HG02981 (cell line): ENCODE data around the gene MS4A18.
"Not testable (repeated sequence)": the region's sequence is repeated elsewhere in the genome, so short reads cannot be mapped to it uniquely, and the experiment has no call there.

Source experiments
- ATAC-seq: cut with Tn5 transposase; IDR thresholded peaks from one replicate; pipeline ENCODE4 v1.9.1; 2021; ENCODE audit warnings: mild to moderate bottlenecking, moderate library complexity; ENCODE audit not compliant: unreplicated experiment

MS4A18 gene

DNA sequence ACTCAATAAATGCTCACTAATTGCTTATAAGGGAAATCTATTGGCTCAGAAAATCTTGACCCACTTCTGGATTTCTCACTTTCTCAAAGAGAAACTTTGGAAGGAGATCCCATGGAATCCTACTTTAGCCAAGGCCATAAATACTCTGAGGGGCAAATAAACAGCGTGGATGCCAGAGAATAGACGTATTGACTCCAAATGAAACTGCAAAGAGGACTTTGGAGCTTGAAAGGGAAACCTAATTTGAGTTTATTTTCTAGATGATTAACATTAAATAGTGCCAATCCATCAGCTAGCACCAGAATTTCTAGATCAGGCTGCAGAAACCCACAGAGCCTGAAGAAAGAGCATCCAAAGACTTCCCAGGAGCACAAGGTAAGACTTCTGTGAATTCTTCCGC lies at the start of gene MS4A18:
Gene MS4A18, plus strand, starts transcription at position 301 of the 400 bp plus-strand sequence.
- ATAC-seq = no peak

DNA sequence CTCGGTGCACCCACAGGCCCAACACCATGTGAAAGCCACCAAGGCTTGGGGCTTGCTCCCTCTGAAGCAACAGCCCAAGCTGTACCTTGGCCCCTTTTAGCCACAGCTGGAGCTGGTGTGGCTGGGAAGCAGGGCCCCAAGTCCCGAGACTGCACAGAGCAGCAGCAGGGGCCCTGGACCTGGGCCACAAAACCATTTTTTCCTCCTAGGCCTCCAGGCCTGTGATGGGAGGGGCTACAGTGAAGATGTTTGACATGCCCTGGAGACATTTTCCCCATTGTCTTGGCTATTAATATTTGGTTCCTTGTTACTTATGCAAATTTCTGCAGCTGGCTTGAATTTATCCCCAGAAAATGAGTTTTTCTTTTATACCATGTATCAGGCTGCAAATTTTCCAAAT lies 46.3 kb upstream of the MS4A18 start:
- not testable (repeated sequence) for ATAC-seq

GRCh38 chr11:60679879-60680278 lies 44.6 kb upstream of the MS4A18 start:
- no peak for ATAC-seq

- no peak for ATAC-seq
These were observed 43.9 kb upstream of the MS4A18 start for GRCh38 chr11:60680455-60681119.

- not testable (repeated sequence) for ATAC-seq
These were observed 40.0 kb upstream of the MS4A18 start for GRCh38 chr11:60684541-60684848.

DNA sequence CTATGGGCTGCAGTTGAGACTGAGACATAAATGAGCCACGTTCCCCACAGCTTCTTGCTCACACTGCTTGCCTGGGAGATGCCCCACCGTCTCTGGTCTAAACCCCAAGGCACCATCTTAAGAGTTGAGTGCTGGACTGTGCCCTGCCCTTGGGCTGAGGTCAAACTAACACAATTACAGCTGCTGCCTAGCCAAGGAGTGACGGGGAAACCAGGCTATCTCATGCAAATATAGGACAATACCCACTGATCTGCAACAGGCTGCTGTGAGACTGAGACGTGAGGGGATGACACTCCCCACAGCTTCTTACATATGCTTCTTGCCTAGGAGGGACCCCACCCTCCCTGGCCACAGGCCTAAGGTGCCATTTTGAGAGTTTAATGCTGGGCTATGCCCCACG lies 32.9 kb upstream of the MS4A18 start:
- no peak for ATAC-seq

GRCh38 chr11:60699284-60699691 lies 25.2 kb upstream of the MS4A18 start, which contains the start of gene MS4A8:
Gene MS4A8, plus strand, starts transcription at chr11:60699612. Its CDS starts 1,249 bp downstream, at chr11:60700861.
- ATAC-seq = no peak

DNA sequence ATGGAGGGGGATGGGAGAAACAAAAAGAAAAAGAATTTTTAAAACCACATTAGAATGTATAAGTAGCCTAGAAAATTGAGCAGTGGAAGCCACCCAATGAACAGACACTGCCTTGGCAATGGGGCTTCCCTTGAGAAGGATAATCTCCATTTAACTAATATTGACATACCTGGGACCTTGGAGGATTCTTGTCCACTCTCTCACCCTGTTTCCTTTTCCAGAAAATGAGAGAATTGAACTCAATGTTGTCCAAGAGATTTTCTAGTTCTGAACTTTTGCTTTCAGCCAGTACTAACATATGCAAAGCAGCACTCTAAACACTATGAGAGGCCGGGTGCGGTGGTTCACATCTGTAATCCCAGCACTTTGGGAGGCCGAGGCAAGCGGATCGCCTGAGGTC lies 24.6 kb upstream of the MS4A18 start:
- ATAC-seq = no peak

DNA sequence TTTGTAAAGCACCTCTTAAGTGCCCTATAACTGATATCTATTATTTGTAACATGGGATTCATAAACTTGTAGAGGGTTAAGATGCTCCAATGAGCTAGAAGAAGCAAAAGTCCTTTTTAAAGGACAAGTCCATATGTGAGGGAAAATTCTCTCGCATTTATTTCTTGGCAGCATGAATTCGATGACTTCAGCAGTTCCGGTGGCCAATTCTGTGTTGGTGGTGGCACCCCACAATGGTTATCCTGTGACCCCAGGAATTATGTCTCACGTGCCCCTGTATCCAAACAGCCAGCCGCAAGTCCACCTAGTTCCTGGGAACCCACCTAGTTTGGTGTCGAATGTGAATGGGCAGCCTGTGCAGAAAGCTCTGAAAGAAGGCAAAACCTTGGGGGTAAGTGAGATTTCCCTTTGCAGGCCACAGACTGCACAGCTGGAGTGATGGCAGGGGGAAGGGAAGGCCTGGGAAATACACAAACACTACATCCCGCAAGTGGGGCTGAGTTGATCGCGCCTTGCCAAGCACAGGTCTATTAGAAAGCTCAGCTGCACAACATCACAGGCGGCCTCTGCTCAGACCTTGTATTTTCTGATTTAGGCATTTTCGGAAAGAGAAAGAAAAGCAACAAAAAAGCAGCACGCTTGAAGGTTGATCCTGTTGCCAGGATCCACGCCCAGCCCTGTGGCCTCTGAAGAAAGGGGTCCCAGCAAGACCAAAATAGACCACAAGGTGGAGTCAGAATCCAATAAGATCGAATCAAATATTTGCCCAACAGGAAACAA lies 23.6 kb upstream of the MS4A18 start:
- no peak for ATAC-seq

GRCh38 chr11:60701469-60701818 lies 23.1 kb upstream of the MS4A18 start:
- no peak for ATAC-seq

DNA sequence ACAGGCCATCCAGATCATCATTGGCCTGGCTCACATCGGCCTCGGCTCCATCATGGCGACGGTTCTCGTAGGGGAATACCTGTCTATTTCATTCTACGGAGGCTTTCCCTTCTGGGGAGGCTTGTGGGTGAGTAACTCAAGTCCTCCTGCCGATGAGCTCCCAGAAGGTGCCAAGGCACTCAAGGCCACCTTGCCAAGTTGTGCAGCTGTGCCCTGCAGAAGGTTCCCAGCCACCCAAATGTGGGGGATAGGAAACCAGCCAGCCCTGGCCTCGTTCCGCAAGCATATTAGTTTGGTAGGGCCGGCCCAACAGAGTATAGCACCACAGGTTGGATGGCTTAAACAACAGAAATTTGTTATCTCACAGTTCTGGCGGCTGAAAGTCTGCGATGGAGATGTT lies 21.1 kb upstream of the MS4A18 start:
- ATAC-seq = no peak

- no peak for ATAC-seq
These were observed 18.6 kb upstream of the MS4A18 start for GRCh38 chr11:60705895-60706294.

DNA sequence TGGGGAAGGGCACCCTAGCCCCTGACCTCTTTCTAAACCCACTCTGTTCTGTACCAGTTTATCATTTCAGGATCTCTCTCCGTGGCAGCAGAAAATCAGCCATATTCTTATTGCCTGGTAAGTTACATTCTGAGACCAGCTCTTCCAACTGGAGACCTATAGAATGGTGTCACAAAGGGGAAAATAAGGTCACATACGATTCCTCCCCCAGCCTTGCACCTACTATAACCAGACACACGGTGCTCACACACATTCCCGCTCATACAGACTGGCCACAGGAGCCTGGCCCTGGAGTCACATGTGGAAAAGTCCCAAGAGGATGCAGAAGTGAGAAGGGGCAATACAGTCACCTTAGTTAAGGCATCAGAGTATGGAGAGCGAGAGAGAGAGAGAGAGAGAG lies 17.6 kb upstream of the MS4A18 start:
- ATAC-seq = no peak

GRCh38 chr11:60710482-60710881 lies 14.0 kb upstream of the MS4A18 start:
- no peak for ATAC-seq

DNA sequence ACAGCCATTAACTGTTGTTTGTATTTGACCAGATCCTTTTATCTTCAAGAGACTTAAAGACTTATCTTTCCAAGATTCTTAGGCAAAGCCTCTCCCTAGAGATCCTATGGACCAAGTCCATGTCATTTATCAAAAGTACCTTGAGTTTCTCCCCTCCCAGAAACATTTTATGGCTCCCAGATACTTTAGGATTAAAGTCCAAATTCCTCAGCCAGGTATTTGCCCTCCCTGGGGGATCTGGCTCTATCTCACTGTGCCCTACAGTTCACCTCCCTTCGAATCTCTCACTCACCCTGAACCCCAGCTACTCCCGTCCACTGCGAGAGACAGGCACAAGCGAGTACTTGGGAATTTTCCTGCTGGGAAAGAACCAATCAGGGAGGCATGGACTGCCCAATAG lies 13.2 kb upstream of the MS4A18 start:
- ATAC-seq = no peak

DNA sequence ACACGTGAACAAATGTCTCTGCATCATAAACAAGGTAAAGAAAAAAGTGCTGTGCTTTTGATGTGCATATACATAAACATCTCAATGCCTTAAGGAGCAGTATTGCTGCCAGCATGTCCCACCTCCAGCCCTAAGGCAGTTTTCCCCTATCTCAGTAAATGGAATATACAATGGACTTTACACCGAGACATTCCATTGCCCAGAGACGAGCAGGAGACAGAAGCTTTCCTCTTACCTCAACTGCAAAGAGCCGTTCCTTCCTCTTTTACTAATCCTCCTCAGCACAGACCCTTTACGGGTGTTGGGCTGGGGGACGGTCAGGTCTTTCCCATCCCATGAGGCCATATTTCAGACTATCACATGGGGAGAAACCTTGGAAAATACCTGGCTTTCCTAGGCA lies 11.1 kb upstream of the MS4A18 start:
- not testable (repeated sequence) for ATAC-seq

GRCh38 chr11:60717956-60718355 lies 6.6 kb upstream of the MS4A18 start:
- no peak for ATAC-seq

- no peak for ATAC-seq
These were observed 5.8 kb upstream of the MS4A18 start for GRCh38 chr11:60718524-60719316.

GRCh38 chr11:60719391-60719790 lies 5.1 kb upstream of the MS4A18 start:
- no peak for ATAC-seq

- ATAC-seq = no peak
These were observed 4.1 kb upstream of the MS4A18 start for GRCh38 chr11:60720460-60720859.

- ATAC-seq = no peak
These were observed 1.1 kb downstream of the MS4A18 start for GRCh38 chr11:60725592-60725991.

DNA sequence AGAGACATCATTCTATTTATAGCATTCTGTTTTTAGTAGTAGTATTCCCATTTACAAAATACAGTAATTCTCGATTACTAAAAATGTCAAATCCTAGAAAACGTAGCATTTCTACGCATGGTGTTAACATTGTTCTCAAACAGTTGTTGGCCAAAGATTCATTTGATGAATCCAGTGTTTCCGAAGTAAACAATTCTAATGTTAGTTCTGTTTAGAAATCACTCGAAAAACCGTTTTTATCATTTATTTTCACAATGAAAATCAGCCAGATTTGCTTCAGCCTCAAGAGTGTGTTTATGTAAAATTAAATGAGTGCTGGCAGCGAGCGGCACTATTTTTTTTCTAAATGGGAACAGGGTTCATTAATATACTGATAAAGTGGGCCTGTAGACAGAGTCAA lies 7.1 kb downstream of the MS4A18 start:
- no peak for ATAC-seq
